GM23338 (cell line): ENCODE data around the gene LRIG3. TPM values are rescaled to one million over a fixed set of nuclear protein-coding genes. Genes with fewer than 3 reads are reported as not detected.

ENCODE experiments used
- ATAC-seq: fragments of 200-7000 bp; cut with Tn5 transposase; 3 replicates; pipeline ENCODE4 v1.9.1; 2020
- DNase-seq: peaks from one replicate; pipeline ENCODE4 v3.0.0-alpha.2; 2015; ENCODE audit warnings: low spot score
- H2AFZ ChIP-seq: fragments of 200-600 bp; sonication (generic); 2 replicates; pipeline ENCODE4 v1.8.0; 2016; ENCODE audit warnings: antibody characterized with exemption, mild to moderate bottlenecking, moderate library complexity
- H3F3A ChIP-seq: fragments of 200-600 bp; sonication (generic); replicated peaks from 2 replicates; pipeline ENCODE4 v1.8.0; 2017; ENCODE audit warnings: antibody characterized with exemption, mixed run types, low read depth
- H3K27ac ChIP-seq: fragments of 200-600 bp; sonication (generic); 2 replicates; pipeline ENCODE4 v1.6.1; 2016; ENCODE audit warnings: low read depth
- H3K27me3 ChIP-seq: fragments of 200-600 bp; sonication (generic); 2 replicates; pipeline ENCODE4 v1.8.0; 2016; ENCODE audit warnings: mild to moderate bottlenecking, mixed run types, moderate library complexity; ENCODE audit not compliant: insufficient read depth
- H3K36me3 ChIP-seq: fragments of 200-600 bp; sonication (generic); 2 replicates; pipeline ENCODE4 v1.8.0; 2016; ENCODE audit warnings: mild to moderate bottlenecking; ENCODE audit not compliant: insufficient read depth
- H3K4me1 ChIP-seq: fragments of 200-600 bp; sonication (generic); 2 replicates; pipeline ENCODE4 v1.8.0; 2016; ENCODE audit warnings: mild to moderate bottlenecking, moderate library complexity; ENCODE audit not compliant: insufficient read depth
- H3K4me2 ChIP-seq: fragments of 200-600 bp; sonication (generic); 2 replicates; pipeline ENCODE4 v1.7.1; 2017; ENCODE audit warnings: mixed run types
- H3K4me3 ChIP-seq: fragments of 200-600 bp; sonication (generic); 2 replicates; pipeline ENCODE4 v1.6.1; 2016; ENCODE audit warnings: mixed run types
- H3K79me2 ChIP-seq: fragments of 200-600 bp; sonication (generic); replicated peaks from 2 replicates; pipeline ENCODE4 v1.8.0; 2017; ENCODE audit warnings: mild to moderate bottlenecking; ENCODE audit not compliant: insufficient read depth
- H3K9me2 ChIP-seq: fragments of 200-600 bp; sonication (generic); 2 replicates; pipeline ENCODE4 v1.8.0; 2017; ENCODE audit not compliant: insufficient read depth
- H4K20me1 ChIP-seq: fragments of 200-600 bp; sonication (generic); replicated peaks from 2 replicates; pipeline ENCODE4 v1.8.0; 2017; ENCODE audit warnings: mild to moderate bottlenecking; ENCODE audit not compliant: insufficient read depth
- H3K27ac Mint-ChIP-seq: 2 replicates; pipeline ENCODE4 v1.8.0; 2020; ENCODE audit warnings: inconsistent platforms, mild to moderate bottlenecking, moderate library complexity, mixed read lengths
- H3K27me3 Mint-ChIP-seq: 3 replicates; pipeline ENCODE4 v1.8.0; 2022; ENCODE audit warnings: low read depth, mild to moderate bottlenecking, moderate library complexity, mixed read lengths, inconsistent platforms; ENCODE audit not compliant: insufficient read depth, poor library complexity
- H3K36me3 Mint-ChIP-seq: 3 replicates; pipeline ENCODE4 v1.8.0; 2021; ENCODE audit warnings: low read depth, mild to moderate bottlenecking, inconsistent platforms, moderate library complexity, mixed read lengths
- H3K4me1 Mint-ChIP-seq: 3 replicates; pipeline ENCODE4 v1.8.0; 2020; ENCODE audit warnings: mild to moderate bottlenecking, inconsistent platforms, mixed read lengths
- H3K4me3 Mint-ChIP-seq: 3 replicates; pipeline ENCODE4 v1.8.0; 2021; ENCODE audit warnings: moderate library complexity, mild to moderate bottlenecking, inconsistent platforms, mixed read lengths
- H3K9me3 Mint-ChIP-seq: 3 replicates; pipeline ENCODE4 v1.8.0; 2020; ENCODE audit warnings: moderate library complexity, mild to moderate bottlenecking, inconsistent platforms, mixed read lengths
- CREB1 ChIP-seq: fragments of 250-450 bp; sonication (Bioruptor Pico); IDR thresholded peaks from 2 replicates; pipeline ENCODE4 v1.5.0; 2020; ENCODE audit warnings: low read depth, mild to moderate bottlenecking, moderate library complexity
- EZH2 ChIP-seq: fragments of 200-600 bp; sonication (generic); IDR thresholded peaks from one replicate; pipeline ENCODE4 v1.8.0; 2017; ENCODE audit warnings: antibody characterized with exemption, mild to moderate bottlenecking, low read depth; ENCODE audit not compliant: unreplicated experiment
- EZH2phosphoT487 ChIP-seq: fragments of 200-600 bp; sonication (generic); IDR thresholded peaks from one replicate; pipeline ENCODE4 v1.8.1; 2018; ENCODE audit warnings: antibody characterized with exemption; ENCODE audit not compliant: unreplicated experiment
- JUNB ChIP-seq: IDR thresholded peaks from one replicate; pipeline ENCODE4 v1.6.1; 2016; ENCODE audit warnings: antibody characterized with exemption; ENCODE audit not compliant: unreplicated experiment
- NANOG ChIP-seq: IDR thresholded peaks from 2 replicates; pipeline ENCODE4 v1.6.1; 2016; ENCODE audit warnings: antibody characterized with exemption, borderline replicate concordance
- POLR2AphosphoS5 ChIP-seq: IDR thresholded peaks from 2 replicates; pipeline ENCODE4 v1.6.1; 2016; ENCODE audit warnings: antibody characterized with exemption, low read depth
- STAT1 ChIP-seq: IDR thresholded peaks from one replicate; pipeline ENCODE4 v1.6.1; 2016; ENCODE audit warnings: antibody characterized with exemption; ENCODE audit not compliant: unreplicated experiment
- ZNF114 ChIP-seq: fragments of 250-450 bp; sonication (Bioruptor Pico); IDR thresholded peaks from 2 replicates; pipeline ENCODE4 v1.5.0; 2020; ENCODE audit warnings: mild to moderate bottlenecking, moderate library complexity
- ZNF331 ChIP-seq: fragments of 250-450 bp; sonication (Bioruptor Pico); IDR thresholded peaks from 2 replicates; pipeline ENCODE4 v1.5.0; 2020; ENCODE audit warnings: low read depth, mild to moderate bottlenecking, moderate library complexity
- polyA plus RNA-seq: library from polyadenylated mRNA; unstranded; fragments of >200 nt; fragmentation: Nextera tagmentation; extraction: Ambion mirVana; gene quantifications from 2 replicates; pipeline ENCODE4 v1.2.1, GENCODE V29; 2016
- total RNA-seq: library from RNA; depleted of rRNA; stranded (reverse); fragments of >200 nt; shearing (Covaris generic); gene quantifications from 2 replicates; pipeline ENCODE4 v1.2.3, GENCODE V29; 2014
- TF ChIP-seq, protein P1 (sequence below): IDR thresholded peaks from one replicate; pipeline ENCODE4 v1.6.1; 2018; ENCODE audit warnings: antibody characterized with exemption; ENCODE audit not compliant: unreplicated experiment
- TF ChIP-seq, protein P2 (sequence below): IDR thresholded peaks from 2 replicates; pipeline ENCODE4 v1.6.1; 2016; ENCODE audit warnings: antibody characterized with exemption
- TF ChIP-seq, protein P3 (sequence below), 2 experiments: fragments of 200-600 bp in 1 of 2; sonication (generic) in 1 of 2; conservative IDR thresholded peaks; 2 replicates each; pipeline versions ENCODE4 v1.5.1 to v1.6.1; 2016 to 2017; ENCODE audit warnings: antibody characterized with exemption in 2 of 2, low read depth in 2 of 2, mild to moderate bottlenecking in 2 of 2, moderate library complexity in 1 of 2
- TF ChIP-seq, protein P4 (sequence below): fragments of 250-450 bp; sonication (Bioruptor Pico); IDR thresholded peaks from 2 replicates; pipeline ENCODE4 v1.5.0; 2020; ENCODE audit warnings: mild to moderate bottlenecking, moderate library complexity

The LRIG3 gene
- total and polyA plus RNA-seq, 2 experiments from 2014 or later, result 1.6 to 7.5 TPM

DNA sequence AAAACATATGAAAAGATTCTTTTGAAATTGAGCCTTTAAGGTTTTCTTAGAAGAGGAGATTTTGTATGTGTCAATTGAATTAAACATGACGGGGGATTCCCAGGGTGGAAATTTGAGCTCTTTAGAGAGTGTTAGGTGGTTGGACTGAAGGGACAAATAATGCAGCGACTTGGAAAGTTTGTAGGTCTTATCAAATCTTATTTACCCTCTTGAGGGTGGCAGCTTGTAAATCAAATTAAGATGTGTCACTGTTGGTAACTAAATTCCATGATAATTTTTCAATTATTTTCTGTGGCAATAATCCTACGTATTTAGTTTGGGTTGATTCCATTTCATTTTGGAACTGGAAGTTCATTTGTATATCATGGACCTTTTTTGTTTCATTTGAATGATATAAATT lies 33.7 kb upstream of the LRIG3 start:
- H4K20me1 ChIP-seq, result no peaks in the 10 kb centered on the region
- H3K9me2 ChIP-seq, result no peaks in the 10 kb centered on the region
- no peak overlapping the region for H2AFZ ChIP-seq
- no peaks in the 10 kb centered on the region for H3K36me3 ChIP-seq
- no peak overlapping the region for H3K27ac ChIP-seq
- peaks cover 11% of the 10 kb centered on the region; the same call in 1 of the 2 replicates for H3K4me1 ChIP-seq
- DNase-seq (no peak), ATAC-seq (no peak)
- no peak overlapping the region for H3K4me3 ChIP-seq
- no peaks in the 10 kb centered on the region for H3K9me3 Mint-ChIP-seq
- no peaks in the 10 kb centered on the region for H3K27me3 ChIP-seq
- no peak overlapping the region for H3K4me2 ChIP-seq
- H3K27me3 Mint-ChIP-seq, result peaks cover 3% of the 10 kb centered on the region
- H3K27ac Mint-ChIP-seq, result no peak overlapping the region
- H3K79me2 ChIP-seq, result no peaks in the 10 kb centered on the region
- H3K4me1 Mint-ChIP-seq, result peaks cover 25% of the 10 kb centered on the region
- H3F3A ChIP-seq, result no peaks in the 10 kb centered on the region
- no peaks in the 10 kb centered on the region for H3K36me3 Mint-ChIP-seq
- TF ChIP-seq ZNF114 (CRISPR knock-in tag), result no peak
- TF ChIP-seq, protein P1, sequence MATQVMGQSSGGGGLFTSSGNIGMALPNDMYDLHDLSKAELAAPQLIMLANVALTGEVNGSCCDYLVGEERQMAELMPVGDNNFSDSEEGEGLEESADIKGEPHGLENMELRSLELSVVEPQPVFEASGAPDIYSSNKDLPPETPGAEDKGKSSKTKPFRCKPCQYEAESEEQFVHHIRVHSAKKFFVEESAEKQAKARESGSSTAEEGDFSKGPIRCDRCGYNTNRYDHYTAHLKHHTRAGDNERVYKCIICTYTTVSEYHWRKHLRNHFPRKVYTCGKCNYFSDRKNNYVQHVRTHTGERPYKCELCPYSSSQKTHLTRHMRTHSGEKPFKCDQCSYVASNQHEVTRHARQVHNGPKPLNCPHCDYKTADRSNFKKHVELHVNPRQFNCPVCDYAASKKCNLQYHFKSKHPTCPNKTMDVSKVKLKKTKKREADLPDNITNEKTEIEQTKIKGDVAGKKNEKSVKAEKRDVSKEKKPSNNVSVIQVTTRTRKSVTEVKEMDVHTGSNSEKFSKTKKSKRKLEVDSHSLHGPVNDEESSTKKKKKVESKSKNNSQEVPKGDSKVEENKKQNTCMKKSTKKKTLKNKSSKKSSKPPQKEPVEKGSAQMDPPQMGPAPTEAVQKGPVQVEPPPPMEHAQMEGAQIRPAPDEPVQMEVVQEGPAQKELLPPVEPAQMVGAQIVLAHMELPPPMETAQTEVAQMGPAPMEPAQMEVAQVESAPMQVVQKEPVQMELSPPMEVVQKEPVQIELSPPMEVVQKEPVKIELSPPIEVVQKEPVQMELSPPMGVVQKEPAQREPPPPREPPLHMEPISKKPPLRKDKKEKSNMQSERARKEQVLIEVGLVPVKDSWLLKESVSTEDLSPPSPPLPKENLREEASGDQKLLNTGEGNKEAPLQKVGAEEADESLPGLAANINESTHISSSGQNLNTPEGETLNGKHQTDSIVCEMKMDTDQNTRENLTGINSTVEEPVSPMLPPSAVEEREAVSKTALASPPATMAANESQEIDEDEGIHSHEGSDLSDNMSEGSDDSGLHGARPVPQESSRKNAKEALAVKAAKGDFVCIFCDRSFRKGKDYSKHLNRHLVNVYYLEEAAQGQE, result no peak
- TF ChIP-seq NANOG, result no peak
- no peak for TF ChIP-seq STAT1
- TF ChIP-seq EZH2, result no peak
- no peak for TF ChIP-seq EZH2phosphoT487
- TF ChIP-seq POLR2AphosphoS5, result no peak
- TF ChIP-seq, protein P2, sequence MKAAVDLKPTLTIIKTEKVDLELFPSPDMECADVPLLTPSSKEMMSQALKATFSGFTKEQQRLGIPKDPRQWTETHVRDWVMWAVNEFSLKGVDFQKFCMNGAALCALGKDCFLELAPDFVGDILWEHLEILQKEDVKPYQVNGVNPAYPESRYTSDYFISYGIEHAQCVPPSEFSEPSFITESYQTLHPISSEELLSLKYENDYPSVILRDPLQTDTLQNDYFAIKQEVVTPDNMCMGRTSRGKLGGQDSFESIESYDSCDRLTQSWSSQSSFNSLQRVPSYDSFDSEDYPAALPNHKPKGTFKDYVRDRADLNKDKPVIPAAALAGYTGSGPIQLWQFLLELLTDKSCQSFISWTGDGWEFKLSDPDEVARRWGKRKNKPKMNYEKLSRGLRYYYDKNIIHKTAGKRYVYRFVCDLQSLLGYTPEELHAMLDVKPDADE, result no peak
- TF ChIP-seq, protein P3, sequence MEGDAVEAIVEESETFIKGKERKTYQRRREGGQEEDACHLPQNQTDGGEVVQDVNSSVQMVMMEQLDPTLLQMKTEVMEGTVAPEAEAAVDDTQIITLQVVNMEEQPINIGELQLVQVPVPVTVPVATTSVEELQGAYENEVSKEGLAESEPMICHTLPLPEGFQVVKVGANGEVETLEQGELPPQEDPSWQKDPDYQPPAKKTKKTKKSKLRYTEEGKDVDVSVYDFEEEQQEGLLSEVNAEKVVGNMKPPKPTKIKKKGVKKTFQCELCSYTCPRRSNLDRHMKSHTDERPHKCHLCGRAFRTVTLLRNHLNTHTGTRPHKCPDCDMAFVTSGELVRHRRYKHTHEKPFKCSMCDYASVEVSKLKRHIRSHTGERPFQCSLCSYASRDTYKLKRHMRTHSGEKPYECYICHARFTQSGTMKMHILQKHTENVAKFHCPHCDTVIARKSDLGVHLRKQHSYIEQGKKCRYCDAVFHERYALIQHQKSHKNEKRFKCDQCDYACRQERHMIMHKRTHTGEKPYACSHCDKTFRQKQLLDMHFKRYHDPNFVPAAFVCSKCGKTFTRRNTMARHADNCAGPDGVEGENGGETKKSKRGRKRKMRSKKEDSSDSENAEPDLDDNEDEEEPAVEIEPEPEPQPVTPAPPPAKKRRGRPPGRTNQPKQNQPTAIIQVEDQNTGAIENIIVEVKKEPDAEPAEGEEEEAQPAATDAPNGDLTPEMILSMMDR (conservative IDR thresholded peaks at IDR 0.05; ENCODE audit: low read depth in 2 of 2), result no peak
- TF ChIP-seq, protein P4, sequence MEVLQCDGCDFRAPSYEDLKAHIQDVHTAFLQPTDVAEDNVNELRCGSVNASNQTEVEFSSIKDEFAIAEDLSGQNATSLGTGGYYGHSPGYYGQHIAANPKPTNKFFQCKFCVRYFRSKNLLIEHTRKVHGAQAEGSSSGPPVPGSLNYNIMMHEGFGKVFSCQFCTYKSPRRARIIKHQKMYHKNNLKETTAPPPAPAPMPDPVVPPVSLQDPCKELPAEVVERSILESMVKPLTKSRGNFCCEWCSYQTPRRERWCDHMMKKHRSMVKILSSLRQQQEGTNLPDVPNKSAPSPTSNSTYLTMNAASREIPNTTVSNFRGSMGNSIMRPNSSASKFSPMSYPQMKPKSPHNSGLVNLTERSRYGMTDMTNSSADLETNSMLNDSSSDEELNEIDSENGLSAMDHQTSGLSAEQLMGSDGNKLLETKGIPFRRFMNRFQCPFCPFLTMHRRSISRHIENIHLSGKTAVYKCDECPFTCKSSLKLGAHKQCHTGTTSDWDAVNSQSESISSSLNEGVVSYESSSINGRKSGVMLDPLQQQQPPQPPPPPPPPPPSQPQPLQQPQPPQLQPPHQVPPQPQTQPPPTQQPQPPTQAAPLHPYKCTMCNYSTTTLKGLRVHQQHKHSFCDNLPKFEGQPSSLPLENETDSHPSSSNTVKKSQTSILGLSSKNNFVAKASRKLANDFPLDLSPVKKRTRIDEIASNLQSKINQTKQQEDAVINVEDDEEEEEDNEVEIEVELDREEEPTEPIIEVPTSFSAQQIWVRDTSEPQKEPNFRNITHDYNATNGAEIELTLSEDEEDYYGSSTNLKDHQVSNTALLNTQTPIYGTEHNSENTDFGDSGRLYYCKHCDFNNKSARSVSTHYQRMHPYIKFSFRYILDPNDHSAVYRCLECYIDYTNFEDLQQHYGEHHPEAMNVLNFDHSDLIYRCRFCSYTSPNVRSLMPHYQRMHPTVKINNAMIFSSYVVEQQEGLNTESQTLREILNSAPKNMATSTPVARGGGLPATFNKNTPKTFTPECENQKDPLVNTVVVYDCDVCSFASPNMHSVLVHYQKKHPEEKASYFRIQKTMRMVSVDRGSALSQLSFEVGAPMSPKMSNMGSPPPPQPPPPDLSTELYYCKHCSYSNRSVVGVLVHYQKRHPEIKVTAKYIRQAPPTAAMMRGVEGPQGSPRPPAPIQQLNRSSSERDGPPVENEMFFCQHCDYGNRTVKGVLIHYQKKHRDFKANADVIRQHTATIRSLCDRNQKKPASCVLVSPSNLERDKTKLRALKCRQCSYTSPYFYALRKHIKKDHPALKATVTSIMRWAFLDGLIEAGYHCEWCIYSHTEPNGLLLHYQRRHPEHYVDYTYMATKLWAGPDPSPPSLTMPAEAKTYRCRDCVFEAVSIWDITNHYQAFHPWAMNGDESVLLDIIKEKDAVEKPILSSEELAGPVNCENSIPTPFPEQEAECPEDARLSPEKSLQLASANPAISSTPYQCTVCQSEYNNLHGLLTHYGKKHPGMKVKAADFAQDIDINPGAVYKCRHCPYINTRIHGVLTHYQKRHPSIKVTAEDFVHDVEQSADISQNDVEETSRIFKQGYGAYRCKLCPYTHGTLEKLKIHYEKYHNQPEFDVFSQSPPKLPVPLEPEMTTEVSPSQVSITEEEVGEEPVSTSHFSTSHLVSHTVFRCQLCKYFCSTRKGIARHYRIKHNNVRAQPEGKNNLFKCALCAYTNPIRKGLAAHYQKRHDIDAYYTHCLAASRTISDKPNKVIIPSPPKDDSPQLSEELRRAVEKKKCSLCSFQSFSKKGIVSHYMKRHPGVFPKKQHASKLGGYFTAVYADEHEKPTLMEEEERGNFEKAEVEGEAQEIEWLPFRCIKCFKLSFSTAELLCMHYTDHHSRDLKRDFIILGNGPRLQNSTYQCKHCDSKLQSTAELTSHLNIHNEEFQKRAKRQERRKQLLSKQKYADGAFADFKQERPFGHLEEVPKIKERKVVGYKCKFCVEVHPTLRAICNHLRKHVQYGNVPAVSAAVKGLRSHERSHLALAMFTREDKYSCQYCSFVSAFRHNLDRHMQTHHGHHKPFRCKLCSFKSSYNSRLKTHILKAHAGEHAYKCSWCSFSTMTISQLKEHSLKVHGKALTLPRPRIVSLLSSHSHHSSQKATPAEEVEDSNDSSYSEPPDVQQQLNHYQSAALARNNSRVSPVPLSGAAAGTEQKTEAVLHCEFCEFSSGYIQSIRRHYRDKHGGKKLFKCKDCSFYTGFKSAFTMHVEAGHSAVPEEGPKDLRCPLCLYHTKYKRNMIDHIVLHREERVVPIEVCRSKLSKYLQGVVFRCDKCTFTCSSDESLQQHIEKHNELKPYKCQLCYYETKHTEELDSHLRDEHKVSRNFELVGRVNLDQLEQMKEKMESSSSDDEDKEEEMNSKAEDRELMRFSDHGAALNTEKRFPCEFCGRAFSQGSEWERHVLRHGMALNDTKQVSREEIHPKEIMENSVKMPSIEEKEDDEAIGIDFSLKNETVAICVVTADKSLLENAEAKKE (CRISPR knock-in tag), result no peak
- no peak for TF ChIP-seq JUNB
- TF ChIP-seq CREB1 (CRISPR knock-in tag), result no peak
- TF ChIP-seq ZNF331 (CRISPR knock-in tag), result no peak
- H3K4me3 Mint-ChIP-seq, result no peak overlapping the region
